MG63 (cell line): Measurements from ENCODE around the gene HMMR. TPM values are rescaled to one million over a fixed set of nuclear protein-coding genes. Genes with fewer than 3 reads are reported as not detected.
A peak's percentile ranks its signal among the peaks of the same experiment; 100 is the strongest.
"Not testable (repeated sequence)": the region's sequence is repeated elsewhere in the genome, so short reads cannot be mapped to it uniquely, and the experiment has no call there.

Source experiments
- DNase-seq: peaks from one replicate; pipeline ENCODE4 v3.0.0-alpha.2; 2020
- H3K27me3 ChIP-seq: fragments of 250-450 bp; sonication (Bioruptor Pico); 2 replicates; pipeline ENCODE4 v1.5.1; 2020; ENCODE audit warnings: mild to moderate bottlenecking, moderate library complexity
- H3K36me3 ChIP-seq: fragments of 250-450 bp; sonication (Bioruptor Pico); 2 replicates; pipeline ENCODE4 v1.5.1; 2020; ENCODE audit warnings: mild to moderate bottlenecking, moderate library complexity
- H3K4me3 ChIP-seq: fragments of 250-450 bp; sonication (Bioruptor Pico); 2 replicates; pipeline ENCODE4 v1.5.1; 2020; ENCODE audit warnings: mild to moderate bottlenecking, moderate library complexity
- H3K9me3 ChIP-seq: fragments of 250-450 bp; sonication (Bioruptor Pico); 2 replicates; pipeline ENCODE4 v1.5.1; 2020; ENCODE audit warnings: mild to moderate bottlenecking, moderate library complexity
- total RNA-seq: library from RNA; depleted of rRNA; stranded (reverse); fragments of >200 nt; shearing (Covaris generic); gene quantifications from 2 replicates; pipeline ENCODE4 v1.2.3, GENCODE V29; 2014; ENCODE audit warnings: low replicate concordance

The HMMR gene
- total RNA-seq, 1 experiment from 2014 or later = 73.4 TPM

DNA sequence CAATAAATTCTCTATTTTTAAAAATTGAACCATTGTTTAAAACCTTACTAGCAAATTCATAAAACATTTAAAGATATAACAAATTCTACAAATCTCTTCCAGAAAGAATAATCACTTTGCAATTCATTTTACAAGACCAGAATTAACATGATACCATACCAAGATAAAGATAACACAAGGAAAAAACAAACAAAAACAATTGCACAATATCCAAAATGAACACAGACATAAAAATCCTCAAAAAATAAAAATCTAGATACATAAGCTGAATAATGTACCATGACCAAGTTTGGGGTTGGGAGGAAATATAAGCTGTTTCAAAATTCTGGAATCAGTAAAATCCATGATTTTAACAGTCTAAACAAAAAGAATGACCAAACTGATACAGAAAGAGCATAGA, 11.9 kb upstream of the HMMR start:
- no peaks in the 10 kb centered on the region for H3K27me3 ChIP-seq
- peaks cover 84% of the 10 kb centered on the region for H3K36me3 ChIP-seq
- H3K9me3 ChIP-seq = no peaks in the 10 kb centered on the region
- H3K4me3 ChIP-seq = no peak overlapping the region
- no peak for DNase-seq

GRCh38 chr5:163451489-163451888, 8.9 kb upstream of the HMMR start:
- H3K27me3 ChIP-seq = no peaks in the 10 kb centered on the region
- DNase-seq = no peak
- H3K9me3 ChIP-seq = no peaks in the 10 kb centered on the region
- peaks cover 85% of the 10 kb centered on the region for H3K36me3 ChIP-seq
- no peak overlapping the region for H3K4me3 ChIP-seq

- H3K9me3 ChIP-seq = no peaks in the 10 kb centered on the region
- no peak overlapping the region for H3K4me3 ChIP-seq
- H3K27me3 ChIP-seq = no peaks in the 10 kb centered on the region
- no peak for DNase-seq
- H3K36me3 ChIP-seq = peaks cover 73% of the 10 kb centered on the region
Observed at GRCh38 chr5:163453705-163454104, 6.7 kb upstream of the HMMR start.

DNA sequence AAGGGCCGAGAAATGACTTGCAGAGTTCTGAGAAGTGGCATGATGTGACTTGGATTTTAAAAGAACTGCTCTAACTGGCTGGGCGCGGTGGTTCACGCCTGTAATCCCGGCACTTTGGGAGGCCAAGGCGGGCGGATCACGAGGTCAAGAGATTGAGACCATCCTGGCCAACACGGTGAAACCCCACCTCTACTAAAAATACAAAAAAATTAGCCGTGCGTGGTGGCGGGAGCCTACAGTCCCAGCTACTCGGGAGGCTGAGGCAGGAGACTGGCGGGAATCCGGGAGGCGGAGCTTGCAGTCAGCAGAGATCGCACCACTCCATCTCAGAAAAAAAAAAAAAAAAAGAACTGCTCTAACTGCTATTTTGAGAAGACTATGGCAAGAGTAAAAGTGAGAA, 5.0 kb upstream of the HMMR start:
- not testable (repeated sequence) for H3K27me3 ChIP-seq, H3K4me3 ChIP-seq, H3K9me3 ChIP-seq, DNase-seq
- peaks cover 66% of the 10 kb centered on the region for H3K36me3 ChIP-seq

DNA sequence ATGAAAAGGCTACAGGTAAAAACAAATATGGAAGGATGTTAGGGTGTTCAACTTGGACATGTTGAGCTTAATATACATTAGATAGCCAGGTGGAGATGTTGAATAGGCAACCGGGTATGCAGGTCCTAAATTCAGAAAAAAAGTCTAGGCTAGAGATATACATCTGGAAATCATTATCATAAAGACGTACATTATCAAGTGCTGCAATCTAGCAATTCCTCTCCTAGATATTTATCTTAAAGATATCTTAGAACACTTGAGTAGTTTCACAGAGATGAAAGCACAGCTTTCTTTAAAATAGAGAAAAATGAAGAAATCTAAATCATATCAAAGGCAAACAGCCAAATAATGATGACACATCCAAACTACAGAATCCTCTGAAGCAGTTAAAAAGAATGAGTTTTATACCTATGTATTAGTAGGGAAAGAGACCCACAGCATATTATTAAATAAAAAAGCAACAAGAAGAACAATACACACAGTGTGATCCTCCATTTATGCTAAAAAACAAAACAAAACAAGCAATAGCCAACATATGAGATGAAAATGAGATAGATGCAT, 4.3 kb upstream of the HMMR start:
- H3K9me3 ChIP-seq = no peaks in the 10 kb centered on the region
- peaks cover 60% of the 10 kb centered on the region for H3K36me3 ChIP-seq
- no peak for DNase-seq
- no peaks in the 10 kb centered on the region for H3K27me3 ChIP-seq
- H3K4me3 ChIP-seq = no peak overlapping the region

- Histone ChIP-seq H3K9me3 (no peaks in the 10 kb centered on the region), H3K36me3 (peaks cover 60% of the 10 kb centered on the region), H3K27me3 (no peaks in the 10 kb centered on the region), H3K4me3 (no peak overlapping the region)
- DNase-seq = no peak
Observed at GRCh38 chr5:163456840-163457239, 3.6 kb upstream of the HMMR start.

- Histone ChIP-seq H3K9me3 (no peaks in the 10 kb centered on the region), H3K4me3 (peak overlapping the region; percentile 95), H3K27me3 (no peaks in the 10 kb centered on the region), H3K36me3 (peaks cover 50% of the 10 kb centered on the region)
- no peak for DNase-seq
Observed at GRCh38 chr5:163458778-163459385, 1.6 kb upstream of the HMMR start.

GRCh38 chr5:163459462-163459818, 992 bp upstream of the HMMR start:
- Histone ChIP-seq H3K9me3 (no peaks in the 10 kb centered on the region), H3K36me3 (peaks cover 51% of the 10 kb centered on the region), H3K27me3 (no peaks in the 10 kb centered on the region), H3K4me3 (peak overlapping the region; percentile 95)
- DNase-seq = no peak

DNA sequence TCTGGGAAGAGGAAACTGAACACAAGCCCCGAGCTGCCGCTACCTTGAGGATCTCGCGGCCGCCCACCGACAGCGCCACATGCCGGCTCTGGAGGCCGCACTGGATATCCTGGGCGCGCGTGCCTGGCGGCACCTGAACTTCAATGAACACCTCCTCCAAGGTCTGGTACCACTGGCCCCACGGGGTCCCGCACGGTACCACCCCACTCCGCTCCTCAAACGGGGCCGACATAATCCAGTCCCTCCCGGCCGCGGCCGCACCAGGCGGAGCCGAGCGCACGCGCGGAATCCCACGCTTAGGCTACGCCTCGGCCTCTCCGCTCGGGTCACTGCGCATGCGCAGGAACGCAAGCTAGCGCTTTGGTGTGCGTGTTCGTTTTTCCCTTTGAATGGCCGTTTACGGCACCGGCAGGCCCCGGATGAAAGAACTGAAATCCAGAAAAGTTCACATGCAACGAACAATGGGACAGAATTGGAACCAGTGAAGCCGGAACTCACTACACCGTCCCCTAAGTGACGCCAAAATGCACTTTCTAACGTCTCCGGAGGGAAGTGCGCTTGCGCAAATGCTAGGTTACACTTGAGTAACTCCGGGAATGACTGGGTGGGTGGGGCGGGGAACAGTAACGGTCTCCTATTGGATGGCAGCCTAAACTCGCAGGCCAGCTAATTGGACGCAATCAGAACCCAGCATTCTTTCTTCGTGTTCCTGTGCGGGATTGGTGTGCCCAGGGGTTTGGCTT, 442 bp upstream of the HMMR start, which contains the start of gene NUDCD2:
Gene NUDCD2 (minus strand): TSS at position 284 of the 743 bp plus-strand sequence. CDS start 52 bp downstream, at position 232.
- no peaks in the 10 kb centered on the region for H3K9me3 ChIP-seq
- H3K4me3 ChIP-seq = peak within 1 kb of the TSS; percentile 95
- DNase-seq = peak; percentile 99
- peaks cover 51% of the 10 kb centered on the region for H3K36me3 ChIP-seq
- H3K27me3 ChIP-seq = no peaks in the 10 kb centered on the region

- H3K4me3 ChIP-seq = no peak overlapping the region
- no peaks in the 10 kb centered on the region for H3K27me3 ChIP-seq
- DNase-seq = no peak
- H3K9me3 ChIP-seq = no peaks in the 10 kb centered on the region
- peaks cover 54% of the 10 kb centered on the region for H3K36me3 ChIP-seq
Observed at GRCh38 chr5:163463063-163463435, 2.6 kb downstream of the HMMR start.

GRCh38 chr5:163467682-163468081, 7.2 kb downstream of the HMMR start:
- Histone ChIP-seq H3K4me3 (no peak overlapping the region), H3K27me3 (no peaks in the 10 kb centered on the region), H3K36me3 (peaks cover 88% of the 10 kb centered on the region), H3K9me3 (no peaks in the 10 kb centered on the region)
- DNase-seq = no peak

DNA sequence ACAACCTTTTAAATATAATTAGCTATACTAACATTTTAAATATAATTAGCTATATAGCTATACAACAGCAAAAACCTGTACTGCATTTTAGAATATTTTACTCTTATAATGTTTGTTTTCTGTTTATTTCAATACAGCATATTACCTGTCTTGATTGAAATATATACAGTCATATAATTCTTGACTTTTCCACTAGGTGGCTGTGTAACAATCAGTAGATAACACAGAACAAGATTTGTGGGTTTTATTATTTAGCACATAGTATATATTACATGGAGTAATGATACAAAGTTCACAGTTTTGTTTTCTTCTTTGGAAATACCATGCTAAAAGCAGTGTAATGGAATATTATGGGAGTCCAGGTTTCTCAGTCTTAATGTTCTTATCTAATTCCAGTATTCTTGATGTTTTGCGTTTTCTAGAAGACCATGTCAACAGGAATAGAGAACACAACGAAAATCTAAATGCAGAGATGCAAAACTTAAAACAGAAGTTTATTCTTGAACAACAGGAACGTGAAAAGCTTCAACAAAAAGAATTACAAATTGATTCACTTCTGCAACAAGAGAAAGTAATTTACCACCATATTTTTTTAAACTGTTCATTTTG, 13.3 kb downstream of the HMMR start:
- Histone ChIP-seq H3K27me3 (no peaks in the 10 kb centered on the region), H3K36me3 (peaks cover 93% of the 10 kb centered on the region), H3K4me3 (no peak overlapping the region), H3K9me3 (no peaks in the 10 kb centered on the region)
- no peak for DNase-seq

DNA sequence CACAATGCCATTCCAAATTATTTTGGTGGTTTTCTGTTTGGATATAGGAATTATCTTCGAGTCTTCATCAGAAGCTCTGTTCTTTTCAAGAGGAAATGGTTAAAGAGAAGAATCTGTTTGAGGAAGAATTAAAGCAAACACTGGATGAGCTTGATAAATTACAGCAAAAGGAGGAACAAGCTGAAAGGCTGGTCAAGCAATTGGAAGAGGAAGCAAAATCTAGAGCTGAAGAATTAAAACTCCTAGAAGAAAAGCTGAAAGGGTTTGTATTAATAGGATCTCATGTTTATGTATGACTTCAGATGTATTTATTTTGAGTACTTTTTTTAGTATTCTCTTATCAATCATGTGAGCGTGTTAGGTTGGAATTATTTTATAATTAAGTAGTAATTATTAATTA, 15.0 kb downstream of the HMMR start:
- Histone ChIP-seq H3K27me3 (no peaks in the 10 kb centered on the region), H3K4me3 (no peak overlapping the region), H3K36me3 (peaks cover 91% of the 10 kb centered on the region), H3K9me3 (no peaks in the 10 kb centered on the region)
- DNase-seq = no peak

DNA sequence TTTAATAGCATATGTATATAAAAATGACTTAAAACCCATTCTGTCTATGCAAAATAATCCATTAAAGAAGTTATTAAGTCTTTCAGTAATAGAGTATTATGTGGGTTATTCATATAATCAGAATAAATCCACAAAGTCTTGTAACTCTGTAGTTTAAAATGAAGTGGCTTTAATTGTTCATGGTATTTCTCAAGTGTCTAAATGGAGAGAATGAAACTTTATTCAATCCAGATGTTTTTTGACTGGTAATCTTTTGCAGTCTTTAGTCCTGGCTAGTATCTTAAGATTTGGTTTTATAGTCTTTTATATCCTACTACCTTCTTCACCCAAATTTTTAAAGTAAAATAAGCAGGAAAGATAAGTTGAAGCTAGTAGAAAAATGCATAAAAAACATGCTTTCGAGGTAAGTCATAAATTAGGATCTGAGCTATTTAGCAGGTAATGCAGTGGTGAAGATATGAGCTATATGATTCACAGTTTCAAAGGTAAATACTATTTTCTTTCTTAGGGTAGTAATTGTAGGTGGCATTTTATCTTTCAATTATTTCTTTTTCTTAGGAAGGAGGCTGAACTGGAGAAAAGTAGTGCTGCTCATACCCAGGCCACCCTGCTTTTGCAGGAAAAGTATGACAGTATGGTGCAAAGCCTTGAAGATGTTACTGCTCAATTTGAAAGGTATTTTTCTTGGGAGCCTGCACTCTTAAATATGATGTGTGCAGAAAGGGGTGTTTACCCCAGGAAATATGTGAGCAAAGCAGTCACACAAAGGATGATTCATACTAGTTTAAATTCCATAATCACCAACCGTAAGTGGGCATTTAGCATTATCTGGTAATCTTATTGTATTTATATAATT, 17.9 kb downstream of the HMMR start:
- no peak for DNase-seq
- Histone ChIP-seq H3K4me3 (no peak overlapping the region), H3K9me3 (no peaks in the 10 kb centered on the region), H3K36me3 (peaks cover 87% of the 10 kb centered on the region), H3K27me3 (no peaks in the 10 kb centered on the region)

- DNase-seq = no peak
- Histone ChIP-seq H3K4me3 (no peak overlapping the region), H3K27me3 (no peaks in the 10 kb centered on the region), H3K9me3 (no peaks in the 10 kb centered on the region), H3K36me3 (peaks cover 86% of the 10 kb centered on the region)
Observed at GRCh38 chr5:163478982-163479271, 18.5 kb downstream of the HMMR start.

- Histone ChIP-seq H3K36me3 (peaks cover 65% of the 10 kb centered on the region), H3K9me3 (no peaks in the 10 kb centered on the region), H3K27me3 (no peaks in the 10 kb centered on the region), H3K4me3 (no peak overlapping the region)
- no peak for DNase-seq
Observed at GRCh38 chr5:163489055-163489744, 28.8 kb downstream of the HMMR start.

GRCh38 chr5:163489745-163490075, 29.3 kb downstream of the HMMR start:
- no peak for DNase-seq
- Histone ChIP-seq H3K4me3 (no peak overlapping the region), H3K9me3 (no peaks in the 10 kb centered on the region), H3K36me3 (peaks cover 61% of the 10 kb centered on the region), H3K27me3 (no peaks in the 10 kb centered on the region)
